GM23338 (cell line): Measurements from ENCODE around the gene ZNF100. TPM values are rescaled to one million over a fixed set of nuclear protein-coding genes. Genes with fewer than 3 reads are reported as not detected.

ENCODE experiments used
- ATAC-seq: fragments of 200-7000 bp; cut with Tn5 transposase; 3 replicates; pipeline ENCODE4 v1.9.1; 2020
- DNase-seq: peaks from one replicate; pipeline ENCODE4 v3.0.0-alpha.2; 2015; ENCODE audit warnings: low spot score
- H2AFZ ChIP-seq: fragments of 200-600 bp; sonication (generic); 2 replicates; pipeline ENCODE4 v1.8.0; 2016; ENCODE audit warnings: antibody characterized with exemption, mild to moderate bottlenecking, moderate library complexity
- H3F3A ChIP-seq: fragments of 200-600 bp; sonication (generic); replicated peaks from 2 replicates; pipeline ENCODE4 v1.8.0; 2017; ENCODE audit warnings: antibody characterized with exemption, mixed run types, low read depth
- H3K27ac ChIP-seq: fragments of 200-600 bp; sonication (generic); 2 replicates; pipeline ENCODE4 v1.6.1; 2016; ENCODE audit warnings: low read depth
- H3K27me3 ChIP-seq: fragments of 200-600 bp; sonication (generic); 2 replicates; pipeline ENCODE4 v1.8.0; 2016; ENCODE audit warnings: mild to moderate bottlenecking, mixed run types, moderate library complexity; ENCODE audit not compliant: insufficient read depth
- H3K36me3 ChIP-seq: fragments of 200-600 bp; sonication (generic); 2 replicates; pipeline ENCODE4 v1.8.0; 2016; ENCODE audit warnings: mild to moderate bottlenecking; ENCODE audit not compliant: insufficient read depth
- H3K4me1 ChIP-seq: fragments of 200-600 bp; sonication (generic); 2 replicates; pipeline ENCODE4 v1.8.0; 2016; ENCODE audit warnings: mild to moderate bottlenecking, moderate library complexity; ENCODE audit not compliant: insufficient read depth
- H3K4me2 ChIP-seq: fragments of 200-600 bp; sonication (generic); 2 replicates; pipeline ENCODE4 v1.7.1; 2017; ENCODE audit warnings: mixed run types
- H3K4me3 ChIP-seq: fragments of 200-600 bp; sonication (generic); 2 replicates; pipeline ENCODE4 v1.6.1; 2016; ENCODE audit warnings: mixed run types
- H3K79me2 ChIP-seq: fragments of 200-600 bp; sonication (generic); replicated peaks from 2 replicates; pipeline ENCODE4 v1.8.0; 2017; ENCODE audit warnings: mild to moderate bottlenecking; ENCODE audit not compliant: insufficient read depth
- H3K9me2 ChIP-seq: fragments of 200-600 bp; sonication (generic); 2 replicates; pipeline ENCODE4 v1.8.0; 2017; ENCODE audit not compliant: insufficient read depth
- H4K20me1 ChIP-seq: fragments of 200-600 bp; sonication (generic); replicated peaks from 2 replicates; pipeline ENCODE4 v1.8.0; 2017; ENCODE audit warnings: mild to moderate bottlenecking; ENCODE audit not compliant: insufficient read depth
- H3K27ac Mint-ChIP-seq: 2 replicates; pipeline ENCODE4 v1.8.0; 2020; ENCODE audit warnings: inconsistent platforms, mild to moderate bottlenecking, moderate library complexity, mixed read lengths
- H3K27me3 Mint-ChIP-seq: 3 replicates; pipeline ENCODE4 v1.8.0; 2022; ENCODE audit warnings: low read depth, mild to moderate bottlenecking, moderate library complexity, mixed read lengths, inconsistent platforms; ENCODE audit not compliant: insufficient read depth, poor library complexity
- H3K36me3 Mint-ChIP-seq: 3 replicates; pipeline ENCODE4 v1.8.0; 2021; ENCODE audit warnings: low read depth, mild to moderate bottlenecking, inconsistent platforms, moderate library complexity, mixed read lengths
- H3K4me1 Mint-ChIP-seq: 3 replicates; pipeline ENCODE4 v1.8.0; 2020; ENCODE audit warnings: mild to moderate bottlenecking, inconsistent platforms, mixed read lengths
- H3K4me3 Mint-ChIP-seq: 3 replicates; pipeline ENCODE4 v1.8.0; 2021; ENCODE audit warnings: moderate library complexity, mild to moderate bottlenecking, inconsistent platforms, mixed read lengths
- H3K9me3 Mint-ChIP-seq: 3 replicates; pipeline ENCODE4 v1.8.0; 2020; ENCODE audit warnings: moderate library complexity, mild to moderate bottlenecking, inconsistent platforms, mixed read lengths
- CTCF ChIP-seq, 2 experiments: fragments of 200-600 bp in 1 of 2; sonication (generic) in 1 of 2; conservative IDR thresholded peaks; 2 replicates each; pipeline versions ENCODE4 v1.5.1 to v1.6.1; 2016 to 2017; ENCODE audit warnings: antibody characterized with exemption in 2 of 2, low read depth in 2 of 2, mild to moderate bottlenecking in 2 of 2, moderate library complexity in 1 of 2
- EZH2 ChIP-seq: fragments of 200-600 bp; sonication (generic); IDR thresholded peaks from one replicate; pipeline ENCODE4 v1.8.0; 2017; ENCODE audit warnings: antibody characterized with exemption, mild to moderate bottlenecking, low read depth; ENCODE audit not compliant: unreplicated experiment
- JUNB ChIP-seq: IDR thresholded peaks from one replicate; pipeline ENCODE4 v1.6.1; 2016; ENCODE audit warnings: antibody characterized with exemption; ENCODE audit not compliant: unreplicated experiment
- POLR2AphosphoS5 ChIP-seq: IDR thresholded peaks from 2 replicates; pipeline ENCODE4 v1.6.1; 2016; ENCODE audit warnings: antibody characterized with exemption, low read depth
- ZNF114 ChIP-seq: fragments of 250-450 bp; sonication (Bioruptor Pico); IDR thresholded peaks from 2 replicates; pipeline ENCODE4 v1.5.0; 2020; ENCODE audit warnings: mild to moderate bottlenecking, moderate library complexity
- ZNF331 ChIP-seq: fragments of 250-450 bp; sonication (Bioruptor Pico); IDR thresholded peaks from 2 replicates; pipeline ENCODE4 v1.5.0; 2020; ENCODE audit warnings: low read depth, mild to moderate bottlenecking, moderate library complexity
- polyA plus RNA-seq: library from polyadenylated mRNA; unstranded; fragments of >200 nt; fragmentation: Nextera tagmentation; extraction: Ambion mirVana; gene quantifications from 2 replicates; pipeline ENCODE4 v1.2.1, GENCODE V29; 2016
- total RNA-seq: library from RNA; depleted of rRNA; stranded (reverse); fragments of >200 nt; shearing (Covaris generic); gene quantifications from 2 replicates; pipeline ENCODE4 v1.2.3, GENCODE V29; 2014
- TF ChIP-seq, protein P1 (sequence below): fragments of 250-450 bp; sonication (Bioruptor Pico); IDR thresholded peaks from 2 replicates; pipeline ENCODE4 v1.5.0; 2020; ENCODE audit warnings: mild to moderate bottlenecking, moderate library complexity

ZNF100 gene
- total and polyA plus RNA-seq, 2 experiments from 2014 or later = 10.0 to 25.1 TPM

- TF ChIP-seq, protein P1, sequence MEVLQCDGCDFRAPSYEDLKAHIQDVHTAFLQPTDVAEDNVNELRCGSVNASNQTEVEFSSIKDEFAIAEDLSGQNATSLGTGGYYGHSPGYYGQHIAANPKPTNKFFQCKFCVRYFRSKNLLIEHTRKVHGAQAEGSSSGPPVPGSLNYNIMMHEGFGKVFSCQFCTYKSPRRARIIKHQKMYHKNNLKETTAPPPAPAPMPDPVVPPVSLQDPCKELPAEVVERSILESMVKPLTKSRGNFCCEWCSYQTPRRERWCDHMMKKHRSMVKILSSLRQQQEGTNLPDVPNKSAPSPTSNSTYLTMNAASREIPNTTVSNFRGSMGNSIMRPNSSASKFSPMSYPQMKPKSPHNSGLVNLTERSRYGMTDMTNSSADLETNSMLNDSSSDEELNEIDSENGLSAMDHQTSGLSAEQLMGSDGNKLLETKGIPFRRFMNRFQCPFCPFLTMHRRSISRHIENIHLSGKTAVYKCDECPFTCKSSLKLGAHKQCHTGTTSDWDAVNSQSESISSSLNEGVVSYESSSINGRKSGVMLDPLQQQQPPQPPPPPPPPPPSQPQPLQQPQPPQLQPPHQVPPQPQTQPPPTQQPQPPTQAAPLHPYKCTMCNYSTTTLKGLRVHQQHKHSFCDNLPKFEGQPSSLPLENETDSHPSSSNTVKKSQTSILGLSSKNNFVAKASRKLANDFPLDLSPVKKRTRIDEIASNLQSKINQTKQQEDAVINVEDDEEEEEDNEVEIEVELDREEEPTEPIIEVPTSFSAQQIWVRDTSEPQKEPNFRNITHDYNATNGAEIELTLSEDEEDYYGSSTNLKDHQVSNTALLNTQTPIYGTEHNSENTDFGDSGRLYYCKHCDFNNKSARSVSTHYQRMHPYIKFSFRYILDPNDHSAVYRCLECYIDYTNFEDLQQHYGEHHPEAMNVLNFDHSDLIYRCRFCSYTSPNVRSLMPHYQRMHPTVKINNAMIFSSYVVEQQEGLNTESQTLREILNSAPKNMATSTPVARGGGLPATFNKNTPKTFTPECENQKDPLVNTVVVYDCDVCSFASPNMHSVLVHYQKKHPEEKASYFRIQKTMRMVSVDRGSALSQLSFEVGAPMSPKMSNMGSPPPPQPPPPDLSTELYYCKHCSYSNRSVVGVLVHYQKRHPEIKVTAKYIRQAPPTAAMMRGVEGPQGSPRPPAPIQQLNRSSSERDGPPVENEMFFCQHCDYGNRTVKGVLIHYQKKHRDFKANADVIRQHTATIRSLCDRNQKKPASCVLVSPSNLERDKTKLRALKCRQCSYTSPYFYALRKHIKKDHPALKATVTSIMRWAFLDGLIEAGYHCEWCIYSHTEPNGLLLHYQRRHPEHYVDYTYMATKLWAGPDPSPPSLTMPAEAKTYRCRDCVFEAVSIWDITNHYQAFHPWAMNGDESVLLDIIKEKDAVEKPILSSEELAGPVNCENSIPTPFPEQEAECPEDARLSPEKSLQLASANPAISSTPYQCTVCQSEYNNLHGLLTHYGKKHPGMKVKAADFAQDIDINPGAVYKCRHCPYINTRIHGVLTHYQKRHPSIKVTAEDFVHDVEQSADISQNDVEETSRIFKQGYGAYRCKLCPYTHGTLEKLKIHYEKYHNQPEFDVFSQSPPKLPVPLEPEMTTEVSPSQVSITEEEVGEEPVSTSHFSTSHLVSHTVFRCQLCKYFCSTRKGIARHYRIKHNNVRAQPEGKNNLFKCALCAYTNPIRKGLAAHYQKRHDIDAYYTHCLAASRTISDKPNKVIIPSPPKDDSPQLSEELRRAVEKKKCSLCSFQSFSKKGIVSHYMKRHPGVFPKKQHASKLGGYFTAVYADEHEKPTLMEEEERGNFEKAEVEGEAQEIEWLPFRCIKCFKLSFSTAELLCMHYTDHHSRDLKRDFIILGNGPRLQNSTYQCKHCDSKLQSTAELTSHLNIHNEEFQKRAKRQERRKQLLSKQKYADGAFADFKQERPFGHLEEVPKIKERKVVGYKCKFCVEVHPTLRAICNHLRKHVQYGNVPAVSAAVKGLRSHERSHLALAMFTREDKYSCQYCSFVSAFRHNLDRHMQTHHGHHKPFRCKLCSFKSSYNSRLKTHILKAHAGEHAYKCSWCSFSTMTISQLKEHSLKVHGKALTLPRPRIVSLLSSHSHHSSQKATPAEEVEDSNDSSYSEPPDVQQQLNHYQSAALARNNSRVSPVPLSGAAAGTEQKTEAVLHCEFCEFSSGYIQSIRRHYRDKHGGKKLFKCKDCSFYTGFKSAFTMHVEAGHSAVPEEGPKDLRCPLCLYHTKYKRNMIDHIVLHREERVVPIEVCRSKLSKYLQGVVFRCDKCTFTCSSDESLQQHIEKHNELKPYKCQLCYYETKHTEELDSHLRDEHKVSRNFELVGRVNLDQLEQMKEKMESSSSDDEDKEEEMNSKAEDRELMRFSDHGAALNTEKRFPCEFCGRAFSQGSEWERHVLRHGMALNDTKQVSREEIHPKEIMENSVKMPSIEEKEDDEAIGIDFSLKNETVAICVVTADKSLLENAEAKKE (CRISPR knock-in tag) = no peak
- DNase-seq = no peak
- H3K9me3 Mint-ChIP-seq = peaks cover 16% of the 10 kb centered on the region
These were observed 73.0 kb downstream of the ZNF100 start for GRCh38 chr19:21694171-21694906.

DNA sequence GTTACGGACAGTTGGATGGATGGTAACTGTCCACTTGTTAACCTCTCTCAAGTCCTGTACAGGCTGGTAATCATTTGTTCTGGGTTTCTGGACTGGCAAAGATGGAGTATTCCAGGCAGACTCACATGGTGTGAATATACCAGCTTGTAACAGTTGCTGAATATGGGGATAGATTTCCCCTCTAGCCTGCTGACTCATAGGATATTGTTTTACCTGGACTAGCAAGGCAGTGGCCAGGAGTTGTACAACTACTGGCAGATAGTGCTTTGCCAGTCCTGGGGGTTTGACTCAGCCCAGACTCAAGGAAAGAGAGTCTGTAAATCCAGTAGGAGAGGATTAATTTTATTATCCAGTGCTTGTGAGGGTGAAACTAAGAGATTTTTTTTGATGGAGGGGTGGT is 74.0 kb downstream of the ZNF100 start:
- Histone ChIP-seq H2AFZ (no peak overlapping the region), H3K4me3 (no peak overlapping the region), H3K27ac (no peak overlapping the region), H3K4me1 (peaks cover 8% of the 10 kb centered on the region), H3K9me2 (no peaks in the 10 kb centered on the region), H3F3A (no peaks in the 10 kb centered on the region), H3K79me2 (no peaks in the 10 kb centered on the region), H3K4me2 (no peak overlapping the region), H4K20me1 (no peaks in the 10 kb centered on the region), H3K36me3 (no peaks in the 10 kb centered on the region), H3K27me3 (no peaks in the 10 kb centered on the region)
- H3K4me3 Mint-ChIP-seq = no peak overlapping the region
- H3K4me1 Mint-ChIP-seq = peaks cover 10% of the 10 kb centered on the region
- no peaks in the 10 kb centered on the region; the same call in 2 of the 3 replicates for H3K36me3 Mint-ChIP-seq
- ATAC-seq (no peak), DNase-seq (no peak)
- H3K27me3 Mint-ChIP-seq = peaks cover 3% of the 10 kb centered on the region
- peaks cover 17% of the 10 kb centered on the region for H3K9me3 Mint-ChIP-seq
- H3K27ac Mint-ChIP-seq = no peak overlapping the region; the same call in 1 of the 2 replicates
- no peak for TF ChIP-seq ZNF331 (CRISPR knock-in tag)
- TF ChIP-seq POLR2AphosphoS5 = no peak
- no peak for TF ChIP-seq JUNB
- no peak for TF ChIP-seq CTCF (conservative IDR thresholded peaks at IDR 0.05; ENCODE audit: low read depth in 2 of 2)
- no peak for TF ChIP-seq ZNF114
- TF ChIP-seq EZH2 = no peak

More at GRCh38 chr19:21694171-21694906, 73.0 kb downstream of the ZNF100 start:
- H3K79me2 ChIP-seq = no peaks in the 10 kb centered on the region
- peak overlapping the region; percentile 38; the same call in 1 of the 2 replicates for H3K4me2 ChIP-seq
- Mint-ChIP-seq H3K4me3 (no peak overlapping the region; the same call in 2 of the 3 replicates), H3K27ac (no peak overlapping the region), H3K36me3 (peaks cover 2% of the 10 kb centered on the region), H3K4me1 (peaks cover 15% of the 10 kb centered on the region), H3K27me3 (peaks cover 3% of the 10 kb centered on the region)
- no peak for ATAC-seq
- H3K4me1 ChIP-seq = peaks cover 14% of the 10 kb centered on the region
- H3K27me3 ChIP-seq = no peaks in the 10 kb centered on the region
- H3K4me3 ChIP-seq = no peak overlapping the region
- no peaks in the 10 kb centered on the region for H3F3A ChIP-seq
- peak overlapping the region; percentile 74; the same call in 1 of the 2 replicates for H2AFZ ChIP-seq
- H3K36me3 ChIP-seq = no peaks in the 10 kb centered on the region
- no peaks in the 10 kb centered on the region for H3K9me2 ChIP-seq
- H4K20me1 ChIP-seq = no peaks in the 10 kb centered on the region
- H3K27ac ChIP-seq = no peak overlapping the region
